HEK293 (cell line): Measurements from ENCODE around the gene NAT14.

Source experiments
- EGR2 ChIP-seq: fragments of 450-650 bp; formaldehyde crosslinking; IDR thresholded peaks from 2 replicates; pipeline ENCODE4 v1.5.1; 2016; ENCODE audit warnings: low read depth, missing biosample characterization, missing genetic modification characterization
- FEZF1 ChIP-seq: fragments of 450-650 bp; formaldehyde crosslinking; IDR thresholded peaks from 2 replicates; pipeline ENCODE4 v1.5.1; 2016; ENCODE audit warnings: missing biosample characterization, missing genetic modification characterization
- GLI2 ChIP-seq: fragments of 450-650 bp; formaldehyde crosslinking; IDR thresholded peaks from 2 replicates; pipeline ENCODE4; 2017; ENCODE audit warnings: missing biosample characterization, missing genetic modification characterization, low read depth, borderline replicate concordance
- GLIS1 ChIP-seq: fragments of 450-650 bp; formaldehyde crosslinking; IDR thresholded peaks from 2 replicates; pipeline ENCODE4 v1.5.1; 2016; ENCODE audit warnings: missing biosample characterization, missing genetic modification characterization
- KLF1 ChIP-seq: fragments of 450-650 bp; formaldehyde crosslinking; IDR thresholded peaks from 2 replicates; pipeline ENCODE4 v1.5.1; 2016; ENCODE audit warnings: missing biosample characterization, missing genetic modification characterization
- KLF8 ChIP-seq: fragments of 450-650 bp; formaldehyde crosslinking; IDR thresholded peaks from 2 replicates; pipeline ENCODE4 v1.5.1; 2016; ENCODE audit warnings: missing biosample characterization, missing genetic modification characterization
- SP2 ChIP-seq: fragments of 450-650 bp; formaldehyde crosslinking; IDR thresholded peaks from 2 replicates; pipeline ENCODE4 v1.5.1; 2016; ENCODE audit warnings: missing biosample characterization, missing genetic modification characterization
- SP3 ChIP-seq: fragments of 450-650 bp; formaldehyde crosslinking; IDR thresholded peaks from 2 replicates; pipeline ENCODE4 v1.5.1; 2016; ENCODE audit warnings: missing biosample characterization, missing genetic modification characterization
- ZBTB17 ChIP-seq: fragments of 450-650 bp; formaldehyde crosslinking; IDR thresholded peaks from 2 replicates; pipeline ENCODE4 v1.5.1; 2016; ENCODE audit warnings: missing biosample characterization, missing genetic modification characterization
- ZBTB21 ChIP-seq: fragments of 450-650 bp; formaldehyde crosslinking; IDR thresholded peaks from 2 replicates; pipeline ENCODE4 v1.5.1; 2017; ENCODE audit warnings: missing biosample characterization, missing genetic modification characterization
- ZBTB48 ChIP-seq: fragments of 450-650 bp; formaldehyde crosslinking; IDR thresholded peaks from 2 replicates; pipeline ENCODE4 v1.5.1; 2016; ENCODE audit warnings: missing biosample characterization, missing genetic modification characterization
- ZNF114 ChIP-seq: fragments of 450-650 bp; formaldehyde crosslinking; IDR thresholded peaks from 2 replicates; pipeline ENCODE4 v1.5.0; 2017; ENCODE audit warnings: missing biosample characterization, missing genetic modification characterization
- ZNF248 ChIP-seq: fragments of 450-650 bp; formaldehyde crosslinking; IDR thresholded peaks from 2 replicates; pipeline ENCODE4 v1.5.1; 2017; ENCODE audit warnings: missing biosample characterization, missing genetic modification characterization
- ZNF335 ChIP-seq: fragments of 450-650 bp; formaldehyde crosslinking; conservative IDR thresholded peaks from 2 replicates; pipeline ENCODE4 v1.5.1; 2016; ENCODE audit warnings: missing biosample characterization, missing genetic modification characterization
- ZNF350 ChIP-seq: fragments of 450-650 bp; formaldehyde crosslinking; IDR thresholded peaks from 2 replicates; pipeline ENCODE4 v1.5.0; 2017; ENCODE audit warnings: missing biosample characterization, mild to moderate bottlenecking, missing genetic modification characterization
- ZNF391 ChIP-seq: fragments of 450-650 bp; formaldehyde crosslinking; IDR thresholded peaks from 2 replicates; pipeline ENCODE4 v1.5.1; 2016; ENCODE audit warnings: low read depth, missing biosample characterization, missing genetic modification characterization, borderline replicate concordance
- ZNF544 ChIP-seq: fragments of 450-650 bp; formaldehyde crosslinking; IDR thresholded peaks from 2 replicates; pipeline ENCODE4 v1.5.0; 2017; ENCODE audit warnings: missing biosample characterization, missing genetic modification characterization
- ZNF600 ChIP-seq: fragments of 450-650 bp; formaldehyde crosslinking; IDR thresholded peaks from 2 replicates; pipeline ENCODE4 v1.5.1; 2016; ENCODE audit warnings: missing biosample characterization, missing genetic modification characterization
- ZNF660 ChIP-seq: fragments of 450-650 bp; IDR thresholded peaks from 2 replicates; pipeline ENCODE4 v1.5.1; 2018; ENCODE audit warnings: missing biosample characterization, mild to moderate bottlenecking, missing genetic modification characterization
- ZSCAN30 ChIP-seq: fragments of 450-650 bp; IDR thresholded peaks from 2 replicates; pipeline ENCODE4 v1.5.1; 2018; ENCODE audit warnings: missing biosample characterization, mild to moderate bottlenecking, missing genetic modification characterization, moderate library complexity
- TF ChIP-seq, protein P1 (sequence below): fragments of 450-650 bp; formaldehyde crosslinking; IDR thresholded peaks from 2 replicates; pipeline ENCODE4 v1.5.1; 2017; ENCODE audit warnings: missing biosample characterization, missing genetic modification characterization
- TF ChIP-seq, protein P2 (sequence below): fragments of 450-650 bp; formaldehyde crosslinking; conservative IDR thresholded peaks from 2 replicates; pipeline ENCODE4 v1.5.1; 2016; ENCODE audit warnings: low read depth, missing biosample characterization, missing genetic modification characterization
- TF ChIP-seq, protein P3 (sequence below): fragments of 450-650 bp; formaldehyde crosslinking; IDR thresholded peaks from 2 replicates; pipeline ENCODE4 v1.5.1; 2016; ENCODE audit warnings: missing biosample characterization, missing genetic modification characterization, borderline replicate concordance
- TF ChIP-seq, protein P4 (sequence below): fragments of 450-650 bp; formaldehyde crosslinking; IDR thresholded peaks from 2 replicates; pipeline ENCODE4 v1.5.1; 2016; ENCODE audit warnings: missing biosample characterization, missing genetic modification characterization
- TF ChIP-seq, protein P5 (sequence below): fragments of 450-650 bp; formaldehyde crosslinking; IDR thresholded peaks from 2 replicates; pipeline ENCODE4 v1.5.1; 2016; ENCODE audit warnings: missing biosample characterization, missing genetic modification characterization
- TF ChIP-seq, protein P6 (sequence below): fragments of 450-650 bp; formaldehyde crosslinking; IDR thresholded peaks from 2 replicates; pipeline ENCODE4 v1.5.1; 2016; ENCODE audit warnings: missing biosample characterization, missing genetic modification characterization, low read depth

Gene NAT14

DNA sequence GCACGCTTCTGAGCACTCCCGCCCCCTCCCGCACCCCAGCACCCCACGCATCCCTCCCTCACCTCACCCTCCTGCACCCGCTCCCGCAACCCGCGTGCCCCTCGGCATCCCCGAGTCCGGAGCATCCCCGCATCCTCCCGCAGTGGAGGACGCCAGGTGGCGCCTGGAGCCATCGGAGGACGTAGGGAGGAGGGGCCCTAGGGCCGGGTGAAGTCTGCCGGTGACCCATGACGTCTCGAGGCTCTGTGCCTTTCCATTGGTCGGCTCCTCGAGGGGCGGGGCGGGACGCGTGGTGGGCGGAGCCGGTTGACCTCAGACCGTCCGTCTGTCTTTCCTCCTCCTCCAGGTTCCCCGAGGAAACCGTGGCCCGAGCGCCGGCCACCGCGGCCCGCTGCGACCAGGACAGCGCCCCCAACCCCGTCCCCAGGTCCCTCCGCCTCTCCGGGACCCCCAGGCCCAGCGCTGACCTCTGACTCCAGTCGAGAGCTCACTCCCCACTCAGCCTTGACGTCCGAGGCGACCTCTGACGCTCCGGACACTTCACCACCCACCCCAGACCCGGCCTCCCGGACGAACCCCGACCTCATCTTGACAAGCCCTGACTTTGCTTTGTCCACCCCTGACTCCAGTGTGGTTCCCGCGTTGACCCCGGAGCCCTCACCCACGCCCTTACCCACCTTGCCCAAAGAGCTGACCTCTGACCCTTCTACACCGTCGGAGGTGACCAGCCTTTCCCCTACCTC, 32.1 kb downstream of the NAT14 start (continued):
- TF ChIP-seq ZSCAN30 (tag by site-specific recombination) = peak; percentile 42; the same call in 1 of the 2 replicates
- TF ChIP-seq GLIS1 (tag by site-specific recombination) = peak; percentile 15; the same call in 1 of the 2 replicates
- TF ChIP-seq SP2 (tag by site-specific recombination) = peak; percentile 50
- TF ChIP-seq, protein P1, sequence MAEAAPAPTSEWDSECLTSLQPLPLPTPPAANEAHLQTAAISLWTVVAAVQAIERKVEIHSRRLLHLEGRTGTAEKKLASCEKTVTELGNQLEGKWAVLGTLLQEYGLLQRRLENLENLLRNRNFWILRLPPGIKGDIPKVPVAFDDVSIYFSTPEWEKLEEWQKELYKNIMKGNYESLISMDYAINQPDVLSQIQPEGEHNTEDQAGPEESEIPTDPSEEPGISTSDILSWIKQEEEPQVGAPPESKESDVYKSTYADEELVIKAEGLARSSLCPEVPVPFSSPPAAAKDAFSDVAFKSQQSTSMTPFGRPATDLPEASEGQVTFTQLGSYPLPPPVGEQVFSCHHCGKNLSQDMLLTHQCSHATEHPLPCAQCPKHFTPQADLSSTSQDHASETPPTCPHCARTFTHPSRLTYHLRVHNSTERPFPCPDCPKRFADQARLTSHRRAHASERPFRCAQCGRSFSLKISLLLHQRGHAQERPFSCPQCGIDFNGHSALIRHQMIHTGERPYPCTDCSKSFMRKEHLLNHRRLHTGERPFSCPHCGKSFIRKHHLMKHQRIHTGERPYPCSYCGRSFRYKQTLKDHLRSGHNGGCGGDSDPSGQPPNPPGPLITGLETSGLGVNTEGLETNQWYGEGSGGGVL (tag by site-specific recombination) = peak; percentile 81
- TF ChIP-seq FEZF1 (tag by site-specific recombination) = no peak
- no peak for TF ChIP-seq ZBTB48 (tag by site-specific recombination)
- 0 out of 2 replicates have a peak, but pooled peaks have one; percentile 18 for TF ChIP-seq ZBTB21
- TF ChIP-seq, protein P2, sequence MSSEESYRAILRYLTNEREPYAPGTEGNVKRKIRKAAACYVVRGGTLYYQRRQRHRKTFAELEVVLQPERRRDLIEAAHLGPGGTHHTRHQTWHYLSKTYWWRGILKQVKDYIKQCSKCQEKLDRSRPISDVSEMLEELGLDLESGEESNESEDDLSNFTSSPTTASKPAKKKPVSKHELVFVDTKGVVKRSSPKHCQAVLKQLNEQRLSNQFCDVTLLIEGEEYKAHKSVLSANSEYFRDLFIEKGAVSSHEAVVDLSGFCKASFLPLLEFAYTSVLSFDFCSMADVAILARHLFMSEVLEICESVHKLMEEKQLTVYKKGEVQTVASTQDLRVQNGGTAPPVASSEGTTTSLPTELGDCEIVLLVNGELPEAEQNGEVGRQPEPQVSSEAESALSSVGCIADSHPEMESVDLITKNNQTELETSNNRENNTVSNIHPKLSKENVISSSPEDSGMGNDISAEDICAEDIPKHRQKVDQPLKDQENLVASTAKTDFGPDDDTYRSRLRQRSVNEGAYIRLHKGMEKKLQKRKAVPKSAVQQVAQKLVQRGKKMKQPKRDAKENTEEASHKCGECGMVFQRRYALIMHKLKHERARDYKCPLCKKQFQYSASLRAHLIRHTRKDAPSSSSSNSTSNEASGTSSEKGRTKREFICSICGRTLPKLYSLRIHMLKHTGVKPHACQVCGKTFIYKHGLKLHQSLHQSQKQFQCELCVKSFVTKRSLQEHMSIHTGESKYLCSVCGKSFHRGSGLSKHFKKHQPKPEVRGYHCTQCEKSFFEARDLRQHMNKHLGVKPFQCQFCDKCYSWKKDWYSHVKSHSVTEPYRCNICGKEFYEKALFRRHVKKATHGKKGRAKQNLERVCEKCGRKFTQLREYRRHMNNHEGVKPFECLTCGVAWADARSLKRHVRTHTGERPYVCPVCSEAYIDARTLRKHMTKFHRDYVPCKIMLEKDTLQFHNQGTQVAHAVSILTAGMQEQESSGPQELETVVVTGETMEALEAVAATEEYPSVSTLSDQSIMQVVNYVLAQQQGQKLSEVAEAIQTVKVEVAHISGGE (tag by site-specific recombination) = peak; percentile 46; the same call in 1 of the 2 replicates
- TF ChIP-seq SP3 (tag by site-specific recombination) = peak; percentile 86
- 0 out of 2 replicates have a peak, but pooled peaks have one; percentile 40 for TF ChIP-seq ZNF660 (tag by site-specific recombination)
- TF ChIP-seq, protein P3, sequence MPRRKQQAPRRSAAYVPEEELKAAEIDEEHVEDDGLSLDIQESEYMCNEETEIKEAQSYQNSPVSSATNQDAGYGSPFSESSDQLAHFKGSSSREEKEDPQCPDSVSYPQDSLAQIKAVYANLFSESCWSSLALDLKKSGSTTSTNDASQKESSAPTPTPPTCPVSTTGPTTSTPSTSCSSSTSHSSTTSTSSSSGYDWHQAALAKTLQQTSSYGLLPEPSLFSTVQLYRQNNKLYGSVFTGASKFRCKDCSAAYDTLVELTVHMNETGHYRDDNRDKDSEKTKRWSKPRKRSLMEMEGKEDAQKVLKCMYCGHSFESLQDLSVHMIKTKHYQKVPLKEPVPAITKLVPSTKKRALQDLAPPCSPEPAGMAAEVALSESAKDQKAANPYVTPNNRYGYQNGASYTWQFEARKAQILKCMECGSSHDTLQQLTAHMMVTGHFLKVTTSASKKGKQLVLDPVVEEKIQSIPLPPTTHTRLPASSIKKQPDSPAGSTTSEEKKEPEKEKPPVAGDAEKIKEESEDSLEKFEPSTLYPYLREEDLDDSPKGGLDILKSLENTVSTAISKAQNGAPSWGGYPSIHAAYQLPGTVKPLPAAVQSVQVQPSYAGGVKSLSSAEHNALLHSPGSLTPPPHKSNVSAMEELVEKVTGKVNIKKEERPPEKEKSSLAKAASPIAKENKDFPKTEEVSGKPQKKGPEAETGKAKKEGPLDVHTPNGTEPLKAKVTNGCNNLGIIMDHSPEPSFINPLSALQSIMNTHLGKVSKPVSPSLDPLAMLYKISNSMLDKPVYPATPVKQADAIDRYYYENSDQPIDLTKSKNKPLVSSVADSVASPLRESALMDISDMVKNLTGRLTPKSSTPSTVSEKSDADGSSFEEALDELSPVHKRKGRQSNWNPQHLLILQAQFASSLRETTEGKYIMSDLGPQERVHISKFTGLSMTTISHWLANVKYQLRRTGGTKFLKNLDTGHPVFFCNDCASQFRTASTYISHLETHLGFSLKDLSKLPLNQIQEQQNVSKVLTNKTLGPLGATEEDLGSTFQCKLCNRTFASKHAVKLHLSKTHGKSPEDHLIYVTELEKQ (tag by site-specific recombination) = no peak; the same call in 1 of the 2 replicates
- peak; percentile 73 for TF ChIP-seq KLF8 (tag by site-specific recombination)
- TF ChIP-seq, protein P4, sequence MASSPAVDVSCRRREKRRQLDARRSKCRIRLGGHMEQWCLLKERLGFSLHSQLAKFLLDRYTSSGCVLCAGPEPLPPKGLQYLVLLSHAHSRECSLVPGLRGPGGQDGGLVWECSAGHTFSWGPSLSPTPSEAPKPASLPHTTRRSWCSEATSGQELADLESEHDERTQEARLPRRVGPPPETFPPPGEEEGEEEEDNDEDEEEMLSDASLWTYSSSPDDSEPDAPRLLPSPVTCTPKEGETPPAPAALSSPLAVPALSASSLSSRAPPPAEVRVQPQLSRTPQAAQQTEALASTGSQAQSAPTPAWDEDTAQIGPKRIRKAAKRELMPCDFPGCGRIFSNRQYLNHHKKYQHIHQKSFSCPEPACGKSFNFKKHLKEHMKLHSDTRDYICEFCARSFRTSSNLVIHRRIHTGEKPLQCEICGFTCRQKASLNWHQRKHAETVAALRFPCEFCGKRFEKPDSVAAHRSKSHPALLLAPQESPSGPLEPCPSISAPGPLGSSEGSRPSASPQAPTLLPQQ (tag by site-specific recombination) = 0 out of 2 replicates have a peak, but pooled peaks have one; percentile 53
- TF ChIP-seq GLI2 = no peak
- peak; percentile 69 for TF ChIP-seq EGR2 (tag by site-specific recombination)
- TF ChIP-seq, protein P5, sequence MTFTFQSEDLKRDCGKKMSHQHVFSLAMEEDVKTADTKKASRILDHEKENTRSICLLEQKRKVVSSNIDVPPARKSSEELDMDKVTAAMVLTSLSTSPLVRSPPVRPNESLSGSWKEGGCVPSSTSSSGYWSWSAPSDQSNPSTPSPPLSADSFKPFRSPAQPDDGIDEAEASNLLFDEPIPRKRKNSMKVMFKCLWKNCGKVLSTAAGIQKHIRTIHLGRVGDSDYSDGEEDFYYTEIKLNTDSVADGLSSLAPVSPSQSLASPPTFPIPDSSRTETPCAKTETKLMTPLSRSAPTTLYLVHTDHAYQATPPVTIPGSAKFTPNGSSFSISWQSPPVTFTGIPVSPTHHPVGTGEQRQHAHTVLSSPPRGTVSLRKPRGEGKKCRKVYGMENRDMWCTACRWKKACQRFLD (tag by site-specific recombination) = no peak
- 0 out of 2 replicates have a peak, but pooled peaks have one; percentile 25 for TF ChIP-seq ZNF544 (tag by site-specific recombination)
- TF ChIP-seq ZNF600 (tag by site-specific recombination) = 0 out of 2 replicates have a peak, but pooled peaks have one; percentile 27
- TF ChIP-seq ZNF335 = 0 out of 2 replicates have a peak, but pooled peaks have one; percentile 30
- TF ChIP-seq KLF1 (tag by site-specific recombination) = peak; percentile 56; the same call in 1 of the 2 replicates
- no peak for TF ChIP-seq ZNF350 (tag by site-specific recombination)
- TF ChIP-seq ZNF114 (tag by site-specific recombination) = no peak
- no peak for TF ChIP-seq ZNF248
- TF ChIP-seq, protein P6, sequence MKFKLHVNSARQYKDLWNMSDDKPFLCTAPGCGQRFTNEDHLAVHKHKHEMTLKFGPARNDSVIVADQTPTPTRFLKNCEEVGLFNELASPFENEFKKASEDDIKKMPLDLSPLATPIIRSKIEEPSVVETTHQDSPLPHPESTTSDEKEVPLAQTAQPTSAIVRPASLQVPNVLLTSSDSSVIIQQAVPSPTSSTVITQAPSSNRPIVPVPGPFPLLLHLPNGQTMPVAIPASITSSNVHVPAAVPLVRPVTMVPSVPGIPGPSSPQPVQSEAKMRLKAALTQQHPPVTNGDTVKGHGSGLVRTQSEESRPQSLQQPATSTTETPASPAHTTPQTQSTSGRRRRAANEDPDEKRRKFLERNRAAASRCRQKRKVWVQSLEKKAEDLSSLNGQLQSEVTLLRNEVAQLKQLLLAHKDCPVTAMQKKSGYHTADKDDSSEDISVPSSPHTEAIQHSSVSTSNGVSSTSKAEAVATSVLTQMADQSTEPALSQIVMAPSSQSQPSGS (tag by site-specific recombination) = no peak
- peak; percentile 56; the same call in 1 of the 2 replicates for TF ChIP-seq ZBTB17 (tag by site-specific recombination)
- peak; percentile 60; the same call in 1 of the 2 replicates for TF ChIP-seq ZNF391 (tag by site-specific recombination)
